ENCODE measurements around the gene NHSL1.

Gene NHSL1

GRCh38 chr6:138529478-138529877, 30.2 kb upstream of the NHSL1 start:
- no peak for ATAC-seq

GRCh38 chr6:138528956-138529355, 29.7 kb upstream of the NHSL1 start:
- no peak for TF ChIP-seq CSRNP3 (CRISPR knock-in tag; IDR thresholded peaks at IDR 0.05)
- no peak for TF ChIP-seq OSR1 (CRISPR knock-in tag; IDR thresholded peaks at IDR 0.05)
- TF ChIP-seq BACH2 (CRISPR knock-in tag; IDR thresholded peaks at IDR 0.05; ENCODE audit: borderline replicate concordance): no peak
- no peak for TF ChIP-seq ARNTL (CRISPR knock-in tag; IDR thresholded peaks at IDR 0.05; ENCODE audit: borderline replicate concordance, low read depth)
- no peak for TF ChIP-seq CREB5 (CRISPR knock-in tag; IDR thresholded peaks at IDR 0.05; ENCODE audit: low read depth)
- no peak for TF ChIP-seq PATZ1 (CRISPR knock-in tag; IDR thresholded peaks at IDR 0.05; ENCODE audit: borderline replicate concordance)
- TF ChIP-seq ZC3H10 (CRISPR knock-in tag; IDR thresholded peaks at IDR 0.05): no peak
- no peak for TF ChIP-seq ISL1 (CRISPR knock-in tag; IDR thresholded peaks at IDR 0.05)
- no peak for TF ChIP-seq TCF4 (CRISPR knock-in tag; IDR thresholded peaks at IDR 0.05; ENCODE audit: borderline replicate concordance)
- no peak for TF ChIP-seq CSDC2 (CRISPR knock-in tag; IDR thresholded peaks at IDR 0.05)
- TF ChIP-seq ZFP30 (CRISPR knock-in tag; IDR thresholded peaks at IDR 0.05): no peak
- TF ChIP-seq ESRRG (CRISPR knock-in tag; IDR thresholded peaks at IDR 0.05): no peak
- ATAC-seq: no peak

More at GRCh38 chr6:138529478-138529877, 30.2 kb upstream of the NHSL1 start:
- no peak for TF ChIP-seq ZFP30 (CRISPR knock-in tag; IDR thresholded peaks at IDR 0.05)
- no peak for TF ChIP-seq ZNF565 (CRISPR knock-in tag; conservative IDR thresholded peaks at IDR 0.05; ENCODE audit: low read depth)
- no peak for TF ChIP-seq OSR1 (CRISPR knock-in tag; IDR thresholded peaks at IDR 0.05)
- no peak for TF ChIP-seq ESRRG (CRISPR knock-in tag; IDR thresholded peaks at IDR 0.05)
- TF ChIP-seq TCF4 (CRISPR knock-in tag; IDR thresholded peaks at IDR 0.05; ENCODE audit: borderline replicate concordance): no peak
- TF ChIP-seq ISL1 (CRISPR knock-in tag; IDR thresholded peaks at IDR 0.05): no peak

GRCh38 chr6:138528137-138528536, 28.8 kb upstream of the NHSL1 start:
- ATAC-seq: no peak
- TF ChIP-seq CREB5 (CRISPR knock-in tag; IDR thresholded peaks at IDR 0.05; ENCODE audit: low read depth) (no peak), RARB (CRISPR knock-in tag; IDR thresholded peaks at IDR 0.05) (no peak), ESRRG (CRISPR knock-in tag; IDR thresholded peaks at IDR 0.05) (no peak), PPARA (CRISPR knock-in tag; IDR thresholded peaks at IDR 0.05; ENCODE audit: borderline replicate concordance) (no peak), TSHZ2 (CRISPR knock-in tag; IDR thresholded peaks at IDR 0.05) (no peak), ZC3H10 (CRISPR knock-in tag; IDR thresholded peaks at IDR 0.05) (no peak)

- no peak for ATAC-seq
These were observed 28.3 kb upstream of the NHSL1 start for GRCh38 chr6:138527411-138528088.

More at GRCh38 chr6:138527411-138528088, 28.3 kb upstream of the NHSL1 start:
- no peak for TF ChIP-seq ESRRG (CRISPR knock-in tag; IDR thresholded peaks at IDR 0.05)
- TF ChIP-seq ZC3H10 (CRISPR knock-in tag; IDR thresholded peaks at IDR 0.05): no peak

Data from SK-N-SH treated with all-trans-retinoic acid at 6 μM for 48 hours (cell line).